Peyer's patch (tissue), 4 donors: Measurements from ENCODE around the gene ADIPOR2.

Experiments used
- CTCF ChIP-seq, 6 experiments: fragments of 450-650 bp in 4 of 6; fragments of 200-600 bp in 2 of 6; sonication (generic) in 1 of 6; IDR thresholded peaks; one replicate each; pipeline ENCODE4 v1.5.1; 2017 to 2019; ENCODE audit warnings: antibody characterized with exemption in 6 of 6, mild to moderate bottlenecking in 3 of 6, moderate library complexity in 1 of 6
- POLR2A ChIP-seq, 2 donors: fragments of 450-650 bp; IDR thresholded peaks; one replicate each; pipeline ENCODE4 v1.5.1; 2017; ENCODE audit warnings: antibody characterized with exemption in 2 of 2, mild to moderate bottlenecking in 2 of 2, moderate library complexity in 2 of 2

DNA sequence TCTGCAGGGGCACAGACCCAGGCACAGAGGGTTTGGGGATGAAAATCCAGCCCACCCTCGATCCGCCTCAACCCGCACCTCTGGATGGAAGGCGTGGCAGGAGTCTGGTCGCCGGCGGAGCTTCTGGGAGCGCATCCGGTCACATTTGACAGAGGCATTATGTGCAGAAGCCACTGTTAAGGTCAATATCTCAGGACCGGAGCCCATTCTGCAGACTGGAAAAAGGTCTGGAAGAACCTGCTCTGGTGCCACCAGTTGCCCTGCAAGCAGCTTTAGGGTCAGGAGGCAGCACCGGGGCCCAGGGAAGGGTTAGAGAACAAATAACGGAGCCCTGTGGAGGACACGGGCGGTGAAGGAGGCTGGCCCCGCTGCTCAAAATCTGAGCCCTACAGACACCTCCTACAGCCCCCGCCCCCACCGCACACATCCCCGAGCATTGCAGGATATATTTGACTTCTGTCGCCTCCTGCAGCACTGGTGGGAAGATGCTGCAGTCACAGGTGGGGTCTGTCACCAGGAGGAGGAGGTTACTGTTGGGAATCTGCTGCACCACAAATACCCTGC is 104.4 kb downstream of the ADIPOR2 start:
- no peak for TF ChIP-seq CTCF (IDR thresholded peaks at IDR 0.05)
- no peak for TF ChIP-seq POLR2A (IDR thresholded peaks at IDR 0.05)
